HT1080 (cell line): ENCODE measurements around the gene PIK3R1. TPM values are rescaled to one million over a fixed set of nuclear protein-coding genes. Genes with fewer than 3 reads are reported as not detected.

Experiments
- DNase-seq: peaks from one replicate; pipeline ENCODE4 v3.0.0-alpha.2; 2015; ENCODE audit warnings: low read depth
- polyA plus RNA-seq, 2 experiments: library from polyadenylated mRNA; depleted of rRNA; stranded (reverse); fragments of >200 nt; gene quantifications; 2 replicates each; pipeline ENCODE4 v1.2.3, GENCODE V29; 2015
- total RNA-seq: library from RNA; depleted of rRNA; stranded (reverse); fragments of >200 nt; shearing (Covaris generic); gene quantifications from 2 replicates; pipeline ENCODE4 v1.2.3, GENCODE V29; 2014; rRNA removed

The PIK3R1 gene
- 12.6 and 14.0 TPM in 2 replicates for total RNA-seq
- 2.8 and 4.3 TPM in 2 replicates for polyA plus RNA-seq (2015; cell fraction: cytosol; rRNA removed)
- 7.1 and 8.1 TPM in 2 replicates for polyA plus RNA-seq (2015; cell fraction: nucleus; rRNA removed)

DNA sequence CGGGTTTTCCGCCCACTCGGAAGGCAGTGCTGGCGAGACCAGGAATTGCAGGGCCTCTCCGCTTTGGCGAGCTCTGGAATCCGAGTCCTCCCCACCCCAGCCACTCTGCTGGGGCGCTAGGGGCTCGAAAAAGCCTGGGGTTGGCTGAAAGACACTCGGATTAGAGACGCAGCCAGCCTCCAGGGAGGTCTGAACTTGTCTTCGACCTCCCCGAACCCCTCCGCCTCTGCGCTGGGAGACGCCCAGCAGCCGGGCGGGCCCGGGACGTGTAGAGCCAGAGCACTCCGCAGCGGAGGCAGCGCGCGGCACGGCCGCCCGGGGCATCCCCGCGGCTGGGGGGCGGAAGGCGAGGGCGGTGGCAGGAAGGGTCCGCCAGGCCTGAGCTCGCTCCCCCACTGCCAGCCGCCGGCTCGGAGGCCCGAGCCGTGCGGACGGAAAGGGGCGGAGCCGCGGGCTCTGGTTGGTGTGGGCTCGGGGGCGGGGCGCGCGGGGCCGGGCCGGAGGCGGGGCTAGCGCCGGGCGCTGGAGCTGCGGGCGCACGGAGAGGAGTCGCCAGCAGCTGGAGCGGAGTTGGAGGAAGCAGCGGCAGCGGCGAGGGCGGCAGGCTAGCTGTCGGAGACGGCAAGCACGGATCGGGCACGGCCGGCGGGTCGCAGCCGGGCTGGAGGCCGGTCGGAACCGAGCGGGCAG lies at the start of gene PIK3R1:
TSS of gene PIK3R1 (plus strand) at position 549 of the 690 bp plus-strand sequence. CDS start 10,920 bp downstream, outside the sequence.
- DNase-seq: peak; percentile 87

DNA sequence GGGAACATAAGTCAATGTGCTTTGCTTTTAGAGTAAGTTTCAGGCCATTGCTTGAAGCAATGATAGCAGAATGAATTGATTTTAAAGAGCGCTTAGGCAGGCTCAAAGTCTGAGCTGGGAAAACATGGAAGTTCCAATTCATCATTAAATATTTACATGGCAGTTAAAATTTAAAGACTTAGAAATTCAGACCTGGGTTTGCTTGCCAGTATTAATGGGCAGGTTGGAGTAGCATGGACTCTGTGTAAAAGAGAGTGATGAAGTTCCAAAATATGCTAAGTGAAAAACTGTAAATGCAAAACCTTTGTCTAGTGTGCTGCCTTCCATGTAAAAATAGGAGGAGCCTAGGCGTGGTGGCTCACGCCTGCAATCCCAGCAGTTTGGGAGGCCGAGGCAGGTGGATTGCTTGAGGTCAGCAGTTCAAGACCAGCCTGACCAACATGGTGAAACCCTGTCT lies 48.3 kb upstream of the PIK3R1 start:
- DNase-seq: no peak

DNA sequence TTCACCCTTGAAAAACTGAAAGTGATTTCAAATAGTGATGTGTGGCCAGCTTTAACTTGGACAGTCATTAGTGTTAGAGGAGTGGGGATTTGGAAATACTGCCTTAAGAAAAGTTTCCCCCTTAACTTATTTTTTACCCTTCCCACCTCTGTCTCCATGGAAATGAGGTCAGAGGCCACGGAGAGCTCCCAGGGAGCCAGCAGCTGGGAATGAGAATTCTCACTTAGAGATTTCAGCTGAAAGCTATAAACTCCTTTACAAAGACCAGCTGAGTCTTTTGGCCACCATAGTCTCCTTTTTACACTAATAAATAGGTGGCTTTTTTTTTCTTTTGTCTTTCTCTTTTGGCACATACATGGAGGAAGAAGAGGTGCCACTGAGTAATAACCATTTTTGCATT lies 45.7 kb upstream of the PIK3R1 start:
- DNase-seq: no peak

DNA sequence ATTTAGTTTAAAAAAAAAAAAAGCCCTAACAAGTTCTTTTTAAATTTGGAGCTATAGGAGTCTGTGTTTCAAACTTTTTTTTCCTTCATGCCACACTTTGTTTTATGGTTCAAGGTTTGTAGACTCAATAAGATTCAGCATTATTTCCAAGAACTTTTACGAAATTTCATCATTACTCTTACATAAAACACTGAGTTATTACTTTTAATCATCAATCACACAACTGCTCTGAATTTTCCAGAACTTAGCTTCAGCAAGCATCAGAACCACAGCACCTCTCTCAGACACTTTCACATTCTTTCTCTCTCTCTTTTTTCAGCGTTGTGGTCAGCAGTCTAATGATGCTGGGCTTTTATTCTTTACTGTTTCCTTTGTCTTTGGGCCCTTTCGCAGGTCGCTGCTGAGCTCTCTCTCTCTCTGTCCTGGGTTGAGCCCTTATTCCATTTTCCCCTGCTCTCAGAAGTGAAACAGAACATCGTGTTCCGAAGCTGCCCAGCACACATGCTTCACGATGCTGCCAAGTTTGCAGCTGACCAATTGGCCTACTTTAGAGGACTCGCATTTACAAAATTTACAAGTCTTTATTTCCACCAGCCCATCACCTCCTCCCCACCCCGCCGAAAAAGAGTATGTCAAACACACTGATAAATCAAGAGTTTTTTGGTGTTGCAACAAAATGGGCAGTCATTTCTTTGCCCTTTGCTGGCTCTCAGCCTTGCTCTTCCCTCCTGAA lies 44.6 kb upstream of the PIK3R1 start:
- DNase-seq: no peak

DNA sequence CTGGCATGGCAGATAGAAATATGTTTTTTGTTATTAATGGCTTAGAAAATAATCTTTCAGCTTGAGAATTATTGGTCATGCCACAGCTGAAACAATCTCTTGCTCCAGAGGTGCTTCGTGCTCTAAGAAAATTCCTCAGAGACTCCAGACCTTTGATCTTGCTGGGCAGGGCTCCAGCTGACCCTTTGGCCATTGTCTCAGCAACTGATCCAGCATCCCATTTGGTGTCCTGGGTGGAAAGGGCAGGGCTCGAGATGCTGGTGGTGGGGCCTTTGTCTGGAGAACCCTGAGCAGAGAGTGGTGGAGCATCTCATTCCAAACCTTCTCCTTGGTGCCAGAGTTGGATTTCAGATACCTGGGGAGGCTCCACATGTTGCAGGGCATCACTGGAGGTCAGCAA lies 43.2 kb upstream of the PIK3R1 start:
- no peak for DNase-seq

DNA sequence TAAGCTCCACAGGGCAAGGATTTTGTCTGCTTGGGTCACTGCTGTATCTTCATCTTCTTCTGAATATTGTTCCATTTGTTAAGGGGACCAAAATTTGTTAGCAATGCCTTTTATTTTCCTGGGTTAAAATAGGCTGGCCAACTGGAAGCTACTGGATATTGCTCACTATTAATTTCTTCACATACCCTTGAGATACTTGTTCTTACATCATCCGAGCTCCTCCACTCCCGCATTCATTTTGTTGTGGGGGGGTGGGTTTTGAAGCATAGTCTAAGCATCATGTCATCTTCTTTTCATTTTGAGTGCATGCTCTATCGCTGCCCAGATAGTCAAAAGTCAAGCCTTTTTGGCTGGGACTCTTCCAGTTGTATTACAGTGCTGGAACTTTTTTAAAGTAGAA lies 42.5 kb upstream of the PIK3R1 start:
- no peak for DNase-seq

DNA sequence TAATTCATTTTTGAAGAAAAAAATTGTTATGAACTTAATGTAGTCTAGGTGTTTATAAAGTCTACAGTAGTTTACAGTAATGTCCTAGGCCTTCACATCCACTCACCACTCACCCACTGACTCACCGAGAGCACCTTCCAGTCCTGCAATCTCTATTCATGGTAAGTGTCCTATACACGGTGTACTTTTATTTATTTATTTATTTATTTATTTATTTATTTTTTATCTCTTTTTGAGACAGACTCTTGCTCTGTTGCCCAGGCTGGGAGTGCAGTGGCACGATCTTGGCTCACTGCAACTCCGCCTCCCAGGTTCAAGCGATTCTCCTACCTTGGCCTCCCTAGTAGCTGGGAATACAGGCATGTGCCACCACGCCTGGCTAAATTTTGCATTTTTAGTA lies 39.3 kb upstream of the PIK3R1 start:
- DNase-seq: no peak

DNA sequence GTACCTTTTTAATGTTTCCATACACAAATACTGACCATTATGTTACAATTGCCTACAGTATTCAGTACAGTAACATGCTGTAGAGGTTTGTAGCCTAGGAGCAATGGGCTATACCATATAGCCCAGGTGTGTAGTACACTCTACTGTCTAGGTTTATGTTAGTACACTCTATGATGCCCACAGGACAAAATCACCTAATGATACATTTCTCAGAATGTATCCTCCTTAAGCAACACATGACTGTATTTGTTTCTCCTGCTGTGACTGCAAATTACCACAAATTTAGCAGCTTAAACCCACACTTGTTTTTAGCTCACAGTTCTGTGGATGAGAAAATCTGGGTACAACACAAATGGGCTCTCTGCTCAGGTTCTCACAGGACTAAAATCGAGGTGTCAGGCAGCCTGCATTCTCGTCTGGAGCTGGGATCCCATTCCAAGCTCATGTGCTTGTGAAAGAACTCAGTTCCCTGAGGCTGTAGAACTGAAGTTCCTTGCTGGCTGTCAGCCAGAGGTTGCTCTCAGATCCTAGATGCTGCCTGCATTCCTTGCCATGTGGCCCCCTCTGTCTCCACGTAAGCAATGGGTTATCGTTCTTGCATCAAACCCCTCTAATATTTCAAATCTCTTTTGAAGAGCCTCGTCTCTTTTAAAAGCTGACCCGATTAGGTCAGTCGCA lies 38.6 kb upstream of the PIK3R1 start:
- no peak for DNase-seq

DNA sequence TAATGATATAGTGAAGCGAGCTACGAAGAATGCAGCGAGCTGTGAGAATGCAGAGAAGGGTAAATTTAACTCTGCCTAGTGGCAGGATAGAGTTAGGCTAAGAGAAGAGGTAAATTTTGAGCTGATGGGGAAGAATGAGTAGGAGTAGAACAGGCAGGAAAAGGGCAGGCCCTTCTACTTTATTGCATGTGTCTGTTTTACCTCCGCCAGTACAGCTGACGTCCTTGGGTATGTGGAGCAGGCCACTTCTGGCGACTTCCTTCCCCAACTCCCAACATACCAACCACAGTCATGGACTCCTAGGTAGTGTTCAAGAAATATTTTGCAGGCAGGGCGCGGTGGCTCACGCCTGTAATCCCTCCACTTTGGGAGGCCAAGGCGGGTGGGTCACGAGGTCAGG lies 37.9 kb upstream of the PIK3R1 start:
- DNase-seq: no peak

DNA sequence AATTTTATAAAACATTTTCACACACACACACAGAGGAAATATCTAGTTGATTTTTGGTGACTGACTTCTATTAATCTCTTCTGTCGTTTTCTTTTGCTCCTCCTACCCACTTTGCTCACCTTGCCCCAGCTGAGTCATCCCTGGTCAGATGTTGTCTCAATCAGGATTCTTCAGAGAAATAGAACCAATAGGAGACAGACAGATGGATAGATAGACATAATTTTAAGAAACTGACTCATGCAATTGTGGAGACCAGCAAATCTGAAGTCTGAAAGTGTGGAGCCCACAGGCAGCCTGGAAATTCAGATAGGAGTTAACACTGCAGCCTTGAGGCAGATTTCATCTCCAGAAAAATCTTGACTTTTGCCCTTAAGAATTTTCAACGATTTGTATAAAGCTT lies 37.0 kb upstream of the PIK3R1 start:
- peak; percentile 68 for DNase-seq

DNA sequence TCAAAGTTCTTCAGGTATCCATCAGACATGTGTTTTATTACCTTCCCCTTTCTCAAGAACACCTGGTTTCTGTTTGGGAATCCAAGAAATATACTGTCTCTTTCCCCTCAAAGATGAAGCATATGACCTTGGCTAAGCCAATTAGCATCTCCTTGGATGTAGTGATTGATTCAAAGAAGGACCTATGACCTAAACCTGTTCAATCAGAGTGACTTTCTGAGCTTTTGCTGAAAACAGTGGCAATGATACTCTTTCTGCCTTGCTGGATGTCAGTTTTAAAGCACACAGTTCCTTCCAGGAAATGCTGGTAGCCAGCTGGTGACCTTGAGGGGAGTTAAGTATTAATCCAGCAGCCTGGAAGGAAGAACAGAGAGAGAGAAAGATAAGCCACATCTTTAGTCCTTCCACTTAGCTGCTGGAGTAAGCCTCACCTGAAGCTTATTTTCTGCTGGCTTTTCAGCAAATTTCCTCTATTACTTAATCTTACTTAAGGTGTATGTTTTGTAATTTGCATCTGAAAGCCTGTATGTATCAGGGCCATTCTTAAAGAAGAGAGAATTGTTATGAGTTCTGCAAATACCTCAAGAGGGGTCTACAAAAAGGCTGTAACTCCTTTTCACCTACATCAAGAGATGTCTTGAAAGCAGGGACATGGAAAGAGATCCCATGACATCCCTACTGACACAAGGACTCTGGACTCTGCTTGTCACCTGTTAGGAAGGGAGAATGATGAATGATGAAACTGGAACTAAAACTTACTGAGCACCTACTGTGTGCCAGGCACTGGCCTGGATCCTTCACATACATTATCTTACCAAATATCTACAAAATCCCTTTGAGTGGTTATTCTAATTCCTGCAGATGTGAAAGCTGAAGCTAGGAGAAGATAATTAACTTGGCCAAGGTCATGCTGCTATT lies 35.2 kb upstream of the PIK3R1 start:
- DNase-seq: no peak

DNA sequence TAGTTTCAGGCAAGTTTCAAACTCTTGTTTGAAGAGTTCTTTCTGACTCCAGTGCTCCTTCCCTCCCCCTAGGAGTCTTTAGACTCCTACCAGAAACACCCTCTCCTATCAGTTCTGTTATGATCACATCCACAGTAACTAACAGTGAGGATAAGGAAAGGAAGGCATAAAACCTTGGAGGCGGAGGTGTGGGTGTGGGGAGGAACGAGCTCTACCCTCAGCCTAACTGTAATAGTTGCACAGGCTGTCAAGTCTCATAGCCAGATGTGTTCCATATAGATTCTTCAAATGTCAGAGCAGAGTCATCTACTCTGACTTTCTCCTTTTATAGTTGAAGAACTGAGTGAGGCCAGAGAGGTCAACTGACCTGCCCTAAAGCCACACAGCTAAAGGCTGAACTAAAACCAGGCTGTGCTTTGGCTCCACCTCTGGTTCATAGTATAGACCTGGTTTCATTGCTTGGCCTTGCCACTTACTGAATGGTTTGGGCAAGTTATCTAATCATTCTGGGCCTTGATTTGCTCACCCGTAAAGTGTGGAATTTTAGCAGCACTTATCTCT lies 34.4 kb upstream of the PIK3R1 start:
- no peak for DNase-seq

DNA sequence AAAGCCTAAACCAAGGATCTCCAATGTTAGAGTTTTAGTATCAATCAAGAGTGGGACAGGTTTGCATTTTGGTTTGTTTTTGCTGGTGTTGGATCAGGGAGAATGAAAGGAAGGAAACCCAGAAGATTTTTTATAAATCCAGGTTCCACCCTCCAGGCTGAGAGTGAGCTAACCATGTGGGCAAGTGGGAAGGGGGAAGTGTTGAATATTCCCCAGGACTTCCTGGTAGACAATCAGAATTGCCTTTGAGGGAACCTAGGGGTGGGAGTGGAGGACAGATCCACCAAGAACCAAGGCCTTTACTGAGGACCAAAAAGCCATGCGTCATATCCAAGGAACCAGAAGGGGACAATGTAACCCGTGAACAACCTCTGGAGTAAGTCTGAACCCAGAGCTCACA lies 33.5 kb upstream of the PIK3R1 start:
- DNase-seq: no peak

DNA sequence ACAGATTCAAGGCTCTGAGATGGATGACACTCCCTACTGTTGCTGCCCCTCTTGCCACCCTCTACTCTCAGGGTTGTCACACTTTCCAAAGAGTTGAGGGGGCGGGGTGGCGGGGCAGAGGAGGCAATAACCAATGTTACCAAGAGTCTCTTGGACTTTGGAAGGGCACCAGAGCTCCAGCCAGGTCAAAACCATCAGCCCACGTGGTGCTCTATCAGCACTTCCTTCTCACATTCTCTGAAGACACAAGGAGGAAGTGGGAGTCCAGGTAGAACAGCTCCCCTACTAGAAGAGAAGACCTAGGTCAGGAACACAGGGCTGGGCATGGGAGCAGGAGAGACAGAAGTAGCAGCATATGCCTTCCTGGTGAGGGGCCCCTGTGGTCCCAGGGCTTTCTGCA lies 33.0 kb upstream of the PIK3R1 start:
- no peak for DNase-seq

DNA sequence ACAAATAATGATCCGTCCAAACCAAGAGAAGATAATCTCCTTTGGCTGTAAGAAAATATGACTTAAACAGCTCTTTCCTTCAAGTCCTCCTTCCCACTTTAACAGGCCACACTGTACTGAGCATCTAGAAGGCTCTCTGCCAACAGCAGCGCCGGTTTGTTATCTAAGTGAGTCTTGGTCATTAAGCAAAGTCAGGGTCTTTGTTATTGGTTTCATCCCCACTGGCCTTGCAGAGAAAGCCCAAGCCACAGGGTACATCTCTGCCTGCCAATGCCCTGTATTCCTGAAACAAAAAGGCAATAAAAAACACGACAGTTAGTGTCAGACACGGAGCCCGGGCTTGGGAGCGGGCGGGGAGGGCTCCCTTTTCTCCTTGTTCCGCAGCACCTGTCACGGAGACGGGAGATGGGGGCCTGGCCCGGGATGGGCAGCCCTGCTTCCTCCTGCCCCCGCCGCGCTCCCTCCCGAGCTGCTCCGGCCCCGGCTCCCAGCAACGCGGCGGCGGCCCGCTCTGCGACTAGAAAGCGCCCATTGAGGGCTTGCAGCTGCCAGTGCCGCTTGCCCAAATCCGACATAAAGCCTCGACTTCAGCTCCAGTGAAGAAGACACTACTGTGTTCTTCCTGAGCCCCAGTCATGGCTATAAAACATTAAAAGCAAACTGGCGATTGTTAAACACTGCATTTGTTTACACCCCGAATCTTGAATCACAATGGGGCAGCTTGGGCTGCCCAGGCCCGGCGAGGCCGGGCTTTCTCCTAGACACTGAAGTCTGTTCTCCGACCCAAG lies 28.1 kb upstream of the PIK3R1 start:
- no peak for DNase-seq

DNA sequence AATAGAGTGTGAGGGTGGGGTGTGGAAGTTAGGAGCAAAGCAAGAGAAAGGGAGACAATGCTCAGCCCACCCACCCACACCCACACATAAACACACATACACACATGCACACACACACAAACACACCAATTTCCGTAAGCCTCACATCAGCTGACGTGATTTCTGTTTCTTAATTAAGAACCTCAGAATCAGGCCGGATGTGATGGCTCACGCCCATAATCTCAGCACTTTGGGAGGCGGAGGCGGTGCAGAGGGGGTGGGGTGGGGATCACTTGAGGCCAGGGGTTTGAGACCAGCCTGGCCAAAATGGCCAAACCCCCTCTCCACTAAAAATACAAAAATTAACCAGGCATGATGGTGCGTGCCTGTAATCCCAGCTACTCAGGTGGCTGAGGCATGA lies 26.4 kb upstream of the PIK3R1 start:
- no peak for DNase-seq

DNA sequence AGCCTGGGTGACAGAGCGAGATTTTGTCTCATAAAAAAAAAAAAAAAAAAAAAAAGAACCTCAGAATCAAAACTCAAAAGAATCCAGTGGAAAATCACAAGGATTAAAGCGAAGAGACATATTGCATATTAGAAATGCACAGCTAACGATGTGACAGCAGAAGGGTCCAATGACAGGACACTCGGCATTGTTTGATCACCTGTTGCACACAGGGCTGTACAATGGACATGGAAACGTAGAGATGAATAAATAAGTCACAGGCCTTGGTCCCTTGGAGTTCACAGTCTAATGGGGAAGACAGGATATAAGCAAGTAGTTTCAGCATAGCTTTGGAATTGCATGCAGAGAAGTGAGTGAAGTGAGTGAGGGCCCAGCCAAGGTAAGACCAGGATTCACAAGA lies 25.9 kb upstream of the PIK3R1 start:
- no peak for DNase-seq

DNA sequence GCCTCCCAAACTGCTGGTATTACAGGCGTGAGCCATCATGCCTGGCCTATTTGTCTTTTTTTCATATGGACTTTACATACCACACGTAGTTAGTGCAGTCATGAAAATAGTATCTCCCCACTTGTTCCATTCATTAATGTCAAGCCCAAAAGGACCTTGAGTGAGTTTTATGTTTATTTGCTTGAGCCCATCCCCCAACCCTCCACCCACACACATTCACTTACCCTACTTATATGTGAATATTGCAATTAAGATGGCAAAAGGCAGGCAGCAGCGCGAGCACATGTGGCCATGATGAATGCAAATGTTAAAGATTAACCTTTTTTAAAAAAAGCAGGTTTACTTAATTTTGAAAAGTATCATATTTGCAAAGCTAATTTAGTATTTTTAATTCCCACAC lies 24.9 kb upstream of the PIK3R1 start:
- DNase-seq: no peak

DNA sequence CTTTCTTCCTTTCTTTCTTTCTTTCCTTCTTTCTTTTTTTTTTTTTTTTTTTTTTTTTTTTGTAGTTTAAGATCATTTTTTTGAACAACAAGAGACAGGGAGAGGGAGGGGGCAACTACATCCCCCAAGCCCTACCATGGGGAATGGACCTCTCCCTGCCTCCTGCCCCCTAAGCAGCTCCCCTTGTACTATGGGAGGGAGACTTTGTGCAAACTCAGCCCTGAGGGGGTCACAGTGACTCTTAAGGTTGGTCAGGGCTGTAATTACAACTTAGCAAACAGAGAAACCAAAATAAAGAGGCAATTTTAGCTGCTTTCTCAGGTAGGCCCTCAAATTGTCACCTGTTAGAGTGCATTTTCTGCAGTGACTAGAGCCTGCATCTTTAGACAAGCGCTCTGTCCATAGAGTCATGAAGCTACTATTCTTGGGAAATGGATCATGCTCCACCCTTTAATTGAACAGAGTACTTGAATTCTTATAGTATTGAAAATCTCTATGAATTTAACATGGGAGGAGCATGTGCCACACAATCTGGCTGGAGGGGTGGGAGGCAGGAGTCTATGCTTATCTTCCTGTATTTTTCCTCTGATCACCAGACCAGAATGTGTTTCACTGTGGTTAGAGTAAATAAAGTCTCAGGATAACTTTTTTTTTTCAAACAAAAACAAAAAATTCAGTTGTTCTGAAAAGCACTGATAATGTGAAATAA lies 24.3 kb upstream of the PIK3R1 start:
- no peak for DNase-seq
